Activated CD8-positive, alpha-beta memory T cell treated with anti-CD3 and anti-CD28 coated beads for 48 hours (primary cell): ENCODE data around the gene ACER3.

Experiments used
- DNase-seq, 3 experiments: peaks; one replicate each; pipeline ENCODE4 v3.0.0-alpha.2; 2020; ENCODE audit warnings: low read depth in 2 of 3, low spot score in 2 of 3

Gene ACER3

GRCh38 chr11:77072851-77073327, 212.2 kb downstream of the ACER3 start:
- DNase-seq: no peak

DNA sequence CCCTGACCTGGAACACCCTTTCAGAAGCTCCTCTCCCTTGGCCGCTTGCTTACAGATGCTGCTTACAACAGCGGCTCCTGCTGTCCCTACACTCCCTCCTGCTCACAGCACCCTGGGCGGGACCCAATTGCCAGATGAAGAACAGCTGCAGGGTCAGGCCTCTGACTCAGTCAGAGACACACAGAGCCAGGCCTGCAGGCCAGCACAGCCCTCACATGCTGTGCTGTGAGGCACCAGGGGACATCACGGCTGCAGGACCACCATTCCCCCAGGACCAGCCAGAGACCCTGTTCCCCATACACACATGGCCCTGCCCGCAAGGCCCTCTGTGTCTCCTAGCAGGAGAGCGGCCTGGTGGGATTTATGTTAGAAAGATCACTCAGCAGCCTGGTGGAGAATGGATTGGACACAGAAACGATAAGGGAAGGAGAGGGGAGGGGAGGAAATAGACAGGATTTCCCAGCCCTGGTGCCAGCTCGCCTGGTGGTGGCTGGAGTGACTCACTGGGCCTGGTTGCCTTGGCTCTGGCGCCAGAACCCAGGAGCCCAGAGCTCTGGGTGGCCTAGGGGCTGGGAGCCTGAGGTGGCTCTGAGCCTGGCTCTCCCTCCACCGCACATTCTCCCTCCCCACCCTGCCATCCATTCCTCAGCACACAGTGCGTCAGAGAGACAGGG, 212.7 kb downstream of the ACER3 start:
- no peak for DNase-seq

DNA sequence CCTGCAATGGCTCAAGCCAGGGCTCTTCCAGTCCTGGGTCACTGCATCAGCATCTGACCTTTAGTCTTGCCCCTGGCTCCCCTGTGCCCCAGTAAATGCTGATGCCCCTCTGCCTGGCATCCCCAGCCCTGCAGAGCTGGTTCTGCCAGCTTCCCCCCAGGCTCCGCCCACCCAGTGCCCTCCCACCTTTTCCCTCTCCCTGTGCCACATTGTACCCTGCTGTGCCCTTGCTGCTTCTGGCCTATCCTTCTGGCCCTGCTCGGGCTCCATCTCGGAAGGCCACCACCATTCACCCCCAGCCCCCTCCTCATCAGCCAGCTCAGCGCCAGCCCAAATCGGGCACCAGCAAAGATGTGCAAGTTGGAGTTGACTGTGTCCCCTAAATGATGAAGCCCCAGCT, 213.5 kb downstream of the ACER3 start:
- no peak for DNase-seq

DNA sequence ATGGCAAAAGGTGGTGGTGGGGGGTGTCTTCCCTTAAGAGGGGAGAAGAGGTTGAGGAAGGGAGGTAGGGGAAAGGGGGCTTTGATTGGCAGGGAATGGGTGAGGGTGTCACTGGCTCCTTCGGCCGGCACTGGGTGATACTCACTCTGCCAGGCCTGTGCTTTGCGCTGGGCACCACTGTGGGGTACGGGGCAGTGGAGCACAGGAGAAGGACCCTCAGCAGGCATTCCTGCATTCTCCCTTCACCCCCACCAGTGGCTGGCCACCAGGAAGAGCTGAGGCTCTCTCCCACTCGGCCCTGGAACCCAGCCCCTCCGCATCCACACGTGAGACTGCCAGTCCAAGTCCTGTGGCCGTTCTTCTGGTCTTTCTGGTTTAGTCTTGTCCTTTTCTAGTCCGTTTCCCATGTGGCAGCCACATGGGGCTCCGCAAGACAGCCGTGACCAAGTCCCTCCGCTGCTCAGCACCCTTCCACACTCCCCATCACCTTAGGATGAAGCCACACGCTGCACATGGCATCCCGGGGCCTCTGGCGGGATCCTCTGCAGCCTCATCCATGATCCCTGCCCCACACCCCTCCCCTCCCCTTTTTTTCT, 214.0 kb downstream of the ACER3 start:
- DNase-seq: no peak

GRCh38 chr11:77075425-77075905, 214.7 kb downstream of the ACER3 start:
- no peak for DNase-seq
